HCT116 (cell line): Measurements from ENCODE around the gene GSTM5. TPM values are rescaled to one million over a fixed set of nuclear protein-coding genes. Genes with fewer than 3 reads are reported as not detected.

ENCODE experiments used
- ATAC-seq: fragments of 200-7000 bp; cut with Tn5 transposase; 2 replicates; pipeline ENCODE4 v1.9.1; 2020; ENCODE audit warnings: mild to moderate bottlenecking, moderate library complexity
- BruUV-seq: library from RNA; stranded (reverse); fragments of 400-500 nt; replicated peaks from 2 replicates; lab custom pipeline; 2021; lab: Mats Ljungman, UMichigan
- CTCF ChIA-PET: fragments of 300-600 bp; sonication (Branson Sonifier 250); formaldehyde crosslinking; loops from one replicate; lab custom pipeline; 2021; ENCODE audit warnings: antibody characterized with exemption; lab: Charles Lee
- POLR2A ChIA-PET: fragments of 300-600, 350-600 bp; sonication (Branson Sonifier 250); formaldehyde crosslinking; loops from one replicate; lab custom pipeline; 2021; ENCODE audit warnings: antibody characterized with exemption; lab: Charles Lee
- RAD21 ChIA-PET, 2 experiments: fragments of 300-600 bp; sonication (Branson Sonifier 250); formaldehyde crosslinking; loops; one replicate each; lab custom pipeline; 2023; ENCODE audit warnings: low total read pairs in 2 of 2; ENCODE audit not compliant: uncharacterized antibody in 2 of 2, unreplicated experiment in 2 of 2, low non-redundant PET in 1 of 2; lab: Charles Lee
- DNase-seq: peaks from one replicate; pipeline ENCODE4 v3.0.0-alpha.2; 2010; ENCODE audit warnings: low read depth, low spot score
- H2AFZ ChIP-seq: fragments of 200-600 bp; shearing (Covaris generic), sonication (generic); 2 replicates; pipeline ENCODE4 v1.6.1; 2017; ENCODE audit warnings: low read depth, mixed run types, mixed read lengths, antibody characterized with exemption, low read length; ENCODE audit not compliant: poor library complexity, severe bottlenecking
- H3K27ac ChIP-seq: 2 replicates; pipeline ENCODE4 v1.5.1; 2012; ENCODE audit warnings: low read depth, low read length
- H3K27me3 ChIP-seq: fragments of 200-600 bp; sonication (generic); 2 replicates; pipeline ENCODE4 v1.6.1; 2016; ENCODE audit warnings: mixed run types, low read length, mixed read lengths; ENCODE audit not compliant: insufficient read depth
- H3K36me3 ChIP-seq, 2 experiments: fragments of 200-500 bp in 1 of 2; fragments of 200-600 bp in 1 of 2; sonication (Bioruptor generic) in 1 of 2; sonication (generic) in 1 of 2; 2 replicates each; pipeline versions ENCODE4 v1.5.1 to v1.6.1; 2014 to 2016; ENCODE audit warnings: low read length in 2 of 2, inconsistent platforms in 1 of 2, mixed read lengths in 1 of 2, mixed run types in 1 of 2; ENCODE audit not compliant: insufficient read depth in 2 of 2, control insufficient read depth in 1 of 2
- H3K4me1 ChIP-seq, 2 experiments: fragments of 200-600 bp in 1 of 2; sonication (generic) in 1 of 2; 2 replicates each; pipeline versions ENCODE4 v1.5.1 to v1.6.1; 2012 to 2017; ENCODE audit warnings: low read length in 2 of 2, inconsistent platforms in 1 of 2, mild to moderate bottlenecking in 1 of 2, mixed read lengths in 1 of 2, mixed run types in 1 of 2, moderate library complexity in 1 of 2; ENCODE audit not compliant: insufficient read depth in 2 of 2, control insufficient read depth in 1 of 2
- H3K4me2 ChIP-seq: fragments of 200-600 bp; sonication (generic); 2 replicates; pipeline ENCODE4 v1.6.1; 2017; ENCODE audit warnings: mixed run types, low read length, mixed read lengths
- H3K4me3 ChIP-seq, 2 experiments: fragments of 200-600 bp in 1 of 2; sonication (generic) in 1 of 2; replicated peaks in 1 of 2; 2 replicates each; pipeline ENCODE4 v1.5.1; 2011 to 2016; ENCODE audit warnings: low read length in 2 of 2, control low read depth in 1 of 2, low read depth in 1 of 2, mild to moderate bottlenecking in 1 of 2, mixed read lengths in 1 of 2, mixed run types in 1 of 2
- H3K79me2 ChIP-seq: fragments of 200-600 bp; sonication (generic); 2 replicates; pipeline ENCODE4 v1.6.1; 2017; ENCODE audit warnings: mild to moderate bottlenecking, mixed run types, low read length, moderate library complexity, mixed read lengths; ENCODE audit not compliant: insufficient read depth
- H3K9ac ChIP-seq: fragments of 200-600 bp; sonication (generic); 2 replicates; pipeline ENCODE4 v1.6.1; 2016; ENCODE audit warnings: low read length, mixed read lengths
- H3K9me2 ChIP-seq: fragments of 200-600 bp; sonication (generic), shearing (Covaris generic); 2 replicates; pipeline ENCODE4 v1.6.1; 2017; ENCODE audit warnings: mixed run types, mild to moderate bottlenecking, moderate library complexity; ENCODE audit not compliant: insufficient read depth
- H3K9me3 ChIP-seq, 2 experiments: fragments of 200-500 bp in 1 of 2; fragments of 200-600 bp in 1 of 2; sonication (Bioruptor generic) in 1 of 2; sonication (generic) in 1 of 2; 2 replicates each; pipeline ENCODE4 v1.6.1; 2014 to 2017; ENCODE audit warnings: low read length in 2 of 2, mixed read lengths in 2 of 2, inconsistent platforms in 1 of 2, low read depth in 1 of 2, mild to moderate bottlenecking in 1 of 2, mixed run types in 1 of 2, moderate library complexity in 1 of 2; ENCODE audit not compliant: control insufficient read depth in 1 of 2, insufficient read depth in 1 of 2
- H4K20me1 ChIP-seq: fragments of 200-600 bp; sonication (generic), shearing (Covaris generic); 2 replicates; pipeline ENCODE4 v1.6.1; 2017; ENCODE audit warnings: mixed run types, mild to moderate bottlenecking, moderate library complexity; ENCODE audit not compliant: insufficient read depth
- CBX3 ChIP-seq: IDR thresholded peaks from 2 replicates; pipeline ENCODE4 v1.6.1; 2012; ENCODE audit warnings: low read depth
- CEBPB ChIP-seq: IDR thresholded peaks from 2 replicates; pipeline ENCODE4 v1.6.1; 2012; ENCODE audit warnings: low read depth
- ELF1 ChIP-seq: IDR thresholded peaks from 2 replicates; pipeline ENCODE4 v1.6.1; 2012; ENCODE audit warnings: low read depth, borderline replicate concordance
- EZH2 ChIP-seq: fragments of 200-600 bp; sonication (generic); IDR thresholded peaks from 2 replicates; pipeline ENCODE4 v1.6.1; 2017; ENCODE audit warnings: antibody characterized with exemption, mixed run types
- EZH2phosphoT487 ChIP-seq: fragments of 200-600 bp; IDR thresholded peaks from 2 replicates; pipeline ENCODE4 v1.6.1; 2018; ENCODE audit warnings: antibody characterized with exemption, borderline replicate concordance
- FOSL1 ChIP-seq: IDR thresholded peaks from 2 replicates; pipeline ENCODE4 v1.6.1; 2012; ENCODE audit warnings: low read depth
- POLR2A ChIP-seq: IDR thresholded peaks from 2 replicates; pipeline ENCODE4 v1.7.0; 2011; ENCODE audit warnings: borderline replicate concordance; ENCODE audit not compliant: insufficient read depth, insufficient read length; ENCODE audit errors: extremely low read depth
- POLR2AphosphoS5 ChIP-seq: IDR thresholded peaks from 2 replicates; pipeline ENCODE4 v1.6.1; 2011; ENCODE audit warnings: mild to moderate bottlenecking, low read depth, low read length, moderate library complexity
- RAD21 ChIP-seq: IDR thresholded peaks from 2 replicates; pipeline ENCODE4 v1.6.1; 2012; ENCODE audit warnings: low read depth, mild to moderate bottlenecking
- SIN3A ChIP-seq: IDR thresholded peaks from 2 replicates; pipeline ENCODE4 v1.6.1; 2012; ENCODE audit warnings: low read depth
- SP1 ChIP-seq: IDR thresholded peaks from 2 replicates; pipeline ENCODE4 v1.6.1; 2012; ENCODE audit warnings: low read depth
- SRF ChIP-seq: IDR thresholded peaks from 2 replicates; pipeline ENCODE4 v1.6.1; 2012; ENCODE audit warnings: low read depth
- YY1 ChIP-seq: IDR thresholded peaks from 2 replicates; pipeline ENCODE4 v1.6.1; 2011; ENCODE audit warnings: low read length, low read depth, moderate library complexity, mild to moderate bottlenecking; ENCODE audit not compliant: insufficient replicate concordance; ENCODE audit errors: extremely low read depth
- ZFX ChIP-seq: fragments of 450-650 bp; IDR thresholded peaks from 2 replicates; pipeline ENCODE4 v1.6.1; 2017
- intact Hi-C: fragments of 100-400 bp; cut with micrococcal nuclease; formaldehyde crosslinking; loops from 2 replicates; pipeline ENCODE4 v1.10.0; 2022
- total RNA-seq: library from RNA; stranded (reverse); gene quantifications from one replicate; pipeline ENCODE4 v1.2.1, GENCODE V29; 2021; ENCODE audit not compliant: unreplicated experiment
- TF ChIP-seq, protein P1 (sequence below): IDR thresholded peaks from 2 replicates; pipeline ENCODE4 v1.6.1; 2012; ENCODE audit warnings: low read depth
- TF ChIP-seq, protein P2 (sequence below): IDR thresholded peaks from 2 replicates; pipeline ENCODE4 v1.6.1; 2012
- TF ChIP-seq, protein P3 (sequence below): IDR thresholded peaks from 2 replicates; pipeline ENCODE4 v1.6.1; 2012

GSTM5 gene
- total RNA-seq, 1 experiment from 2014 or later, result not detected

DNA sequence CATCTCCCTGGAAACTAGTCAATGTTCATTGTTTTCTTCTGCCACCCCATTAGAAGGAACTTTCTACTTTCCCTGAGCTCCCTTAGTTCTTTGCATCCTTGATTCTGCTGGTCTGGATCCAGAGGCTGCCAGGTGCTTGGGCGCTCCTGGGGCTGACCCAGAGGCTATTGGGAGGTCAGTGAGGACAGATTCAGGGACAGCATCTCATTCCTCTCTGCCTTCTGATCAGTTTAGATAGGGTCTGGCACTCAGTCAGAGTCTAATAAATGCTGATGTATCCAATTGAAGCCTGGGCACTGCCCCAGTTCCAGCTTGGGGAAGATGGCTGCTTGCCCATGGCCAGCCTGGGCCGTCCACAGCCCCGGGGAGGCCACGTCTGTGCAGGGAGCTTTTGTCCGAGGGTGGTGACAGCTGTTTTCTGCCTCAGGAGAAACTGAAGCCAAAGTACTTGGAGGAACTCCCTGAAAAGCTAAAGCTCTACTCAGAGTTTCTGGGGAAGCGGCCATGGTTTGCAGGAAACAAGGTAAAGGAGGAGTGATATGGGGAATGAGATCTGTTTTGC lies 22.1 kb upstream of the GSTM5 start:
- Histone ChIP-seq H3K4me2 (no peak overlapping the region), H3K9me2 (no peaks in the 10 kb centered on the region), H3K79me2 (no peaks in the 10 kb centered on the region), H3K9me3 (no peaks in the 10 kb centered on the region), H4K20me1 (no peaks in the 10 kb centered on the region), H3K9ac (no peak overlapping the region)
- intact Hi-C loops, result no loop called here
- TF ChIP-seq CBX3 (no peak), EZH2phosphoT487 (no peak), SP1 (no peak), FOSL1 (no peak), EZH2 (no peak), SRF (no peak), CEBPB (no peak), RAD21 (no peak), ZFX (no peak), POLR2AphosphoS5 (no peak), YY1 (no peak), ELF1 (no peak), POLR2A (no peak), SIN3A (no peak)
- TF ChIP-seq, protein P1, sequence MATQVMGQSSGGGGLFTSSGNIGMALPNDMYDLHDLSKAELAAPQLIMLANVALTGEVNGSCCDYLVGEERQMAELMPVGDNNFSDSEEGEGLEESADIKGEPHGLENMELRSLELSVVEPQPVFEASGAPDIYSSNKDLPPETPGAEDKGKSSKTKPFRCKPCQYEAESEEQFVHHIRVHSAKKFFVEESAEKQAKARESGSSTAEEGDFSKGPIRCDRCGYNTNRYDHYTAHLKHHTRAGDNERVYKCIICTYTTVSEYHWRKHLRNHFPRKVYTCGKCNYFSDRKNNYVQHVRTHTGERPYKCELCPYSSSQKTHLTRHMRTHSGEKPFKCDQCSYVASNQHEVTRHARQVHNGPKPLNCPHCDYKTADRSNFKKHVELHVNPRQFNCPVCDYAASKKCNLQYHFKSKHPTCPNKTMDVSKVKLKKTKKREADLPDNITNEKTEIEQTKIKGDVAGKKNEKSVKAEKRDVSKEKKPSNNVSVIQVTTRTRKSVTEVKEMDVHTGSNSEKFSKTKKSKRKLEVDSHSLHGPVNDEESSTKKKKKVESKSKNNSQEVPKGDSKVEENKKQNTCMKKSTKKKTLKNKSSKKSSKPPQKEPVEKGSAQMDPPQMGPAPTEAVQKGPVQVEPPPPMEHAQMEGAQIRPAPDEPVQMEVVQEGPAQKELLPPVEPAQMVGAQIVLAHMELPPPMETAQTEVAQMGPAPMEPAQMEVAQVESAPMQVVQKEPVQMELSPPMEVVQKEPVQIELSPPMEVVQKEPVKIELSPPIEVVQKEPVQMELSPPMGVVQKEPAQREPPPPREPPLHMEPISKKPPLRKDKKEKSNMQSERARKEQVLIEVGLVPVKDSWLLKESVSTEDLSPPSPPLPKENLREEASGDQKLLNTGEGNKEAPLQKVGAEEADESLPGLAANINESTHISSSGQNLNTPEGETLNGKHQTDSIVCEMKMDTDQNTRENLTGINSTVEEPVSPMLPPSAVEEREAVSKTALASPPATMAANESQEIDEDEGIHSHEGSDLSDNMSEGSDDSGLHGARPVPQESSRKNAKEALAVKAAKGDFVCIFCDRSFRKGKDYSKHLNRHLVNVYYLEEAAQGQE, result no peak
- TF ChIP-seq, protein P2, sequence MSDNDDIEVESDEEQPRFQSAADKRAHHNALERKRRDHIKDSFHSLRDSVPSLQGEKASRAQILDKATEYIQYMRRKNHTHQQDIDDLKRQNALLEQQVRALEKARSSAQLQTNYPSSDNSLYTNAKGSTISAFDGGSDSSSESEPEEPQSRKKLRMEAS, result no peak
- TF ChIP-seq, protein P3, sequence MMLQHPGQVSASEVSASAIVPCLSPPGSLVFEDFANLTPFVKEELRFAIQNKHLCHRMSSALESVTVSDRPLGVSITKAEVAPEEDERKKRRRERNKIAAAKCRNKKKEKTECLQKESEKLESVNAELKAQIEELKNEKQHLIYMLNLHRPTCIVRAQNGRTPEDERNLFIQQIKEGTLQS, result no peak
- TF ChIP-seq, all 23 proteins: peak for 0
- Histone ChIP-seq H3K27ac (no peak overlapping the region), H2AFZ (no peak overlapping the region), H3K4me1 (no peaks in the 10 kb centered on the region), H3K4me3 (no peak overlapping the region), H3K36me3 (no peaks in the 10 kb centered on the region), H3K27me3 (no peaks in the 10 kb centered on the region)
- ChIA-PET CTCF (no interaction called here), RAD21 (no interaction called here), POLR2A (no interaction called here)
- BruUV-seq, result no TSS peak
- DNase-seq (no peak), ATAC-seq (no peak)
